Right lobe of liver (tissue), 4 donors: Measurements from ENCODE around the gene EFNA4.

ENCODE experiments used
- CTCF ChIP-seq, 4 donors: fragments of 200-600 bp in 3 of 4; fragments of 450-650 bp in 1 of 4; IDR thresholded peaks; one replicate each; pipeline versions ENCODE4 v1.5.1 to v1.8.0; 2016 to 2022; ENCODE audit warnings: antibody characterized with exemption in 4 of 4, mild to moderate bottlenecking in 2 of 4
- POLR2A ChIP-seq: fragments of 450-650 bp; IDR thresholded peaks from one replicate; pipeline ENCODE4 v1.6.1; 2017; ENCODE audit warnings: antibody characterized with exemption, mild to moderate bottlenecking
- donor health status: DM: no; HTN: no; CAD: no.
- donor health status: DM: no; HTN: no; CAD: no.
- donor health status: DM: no; HTN: yes; CAD: no.

- no peak for TF ChIP-seq CTCF (IDR thresholded peaks at IDR 0.05)
- no peak for TF ChIP-seq POLR2A
These were observed 47.9 kb upstream of the EFNA4 start for GRCh38 chr1:155015527-155016230.
